Right lobe of liver (tissue), 4 donors: ENCODE data around the gene NFASC.

Experiments
- POLR2A ChIP-seq: fragments of 450-650 bp; IDR thresholded peaks from one replicate; pipeline ENCODE4 v1.6.1; 2017; ENCODE audit warnings: antibody characterized with exemption, mild to moderate bottlenecking
- TF ChIP-seq, protein P1 (sequence below), 4 donors: fragments of 200-600 bp in 3 of 4; fragments of 450-650 bp in 1 of 4; IDR thresholded peaks; one replicate each; pipeline versions ENCODE4 v1.5.1 to v1.8.0; 2016 to 2022; ENCODE audit warnings: antibody characterized with exemption in 4 of 4, mild to moderate bottlenecking in 2 of 4
- donor health status: DM: no; HTN: no; CAD: no.
- donor health status: DM: no; HTN: no; CAD: no.
- donor health status: DM: no; HTN: yes; CAD: no.

DNA sequence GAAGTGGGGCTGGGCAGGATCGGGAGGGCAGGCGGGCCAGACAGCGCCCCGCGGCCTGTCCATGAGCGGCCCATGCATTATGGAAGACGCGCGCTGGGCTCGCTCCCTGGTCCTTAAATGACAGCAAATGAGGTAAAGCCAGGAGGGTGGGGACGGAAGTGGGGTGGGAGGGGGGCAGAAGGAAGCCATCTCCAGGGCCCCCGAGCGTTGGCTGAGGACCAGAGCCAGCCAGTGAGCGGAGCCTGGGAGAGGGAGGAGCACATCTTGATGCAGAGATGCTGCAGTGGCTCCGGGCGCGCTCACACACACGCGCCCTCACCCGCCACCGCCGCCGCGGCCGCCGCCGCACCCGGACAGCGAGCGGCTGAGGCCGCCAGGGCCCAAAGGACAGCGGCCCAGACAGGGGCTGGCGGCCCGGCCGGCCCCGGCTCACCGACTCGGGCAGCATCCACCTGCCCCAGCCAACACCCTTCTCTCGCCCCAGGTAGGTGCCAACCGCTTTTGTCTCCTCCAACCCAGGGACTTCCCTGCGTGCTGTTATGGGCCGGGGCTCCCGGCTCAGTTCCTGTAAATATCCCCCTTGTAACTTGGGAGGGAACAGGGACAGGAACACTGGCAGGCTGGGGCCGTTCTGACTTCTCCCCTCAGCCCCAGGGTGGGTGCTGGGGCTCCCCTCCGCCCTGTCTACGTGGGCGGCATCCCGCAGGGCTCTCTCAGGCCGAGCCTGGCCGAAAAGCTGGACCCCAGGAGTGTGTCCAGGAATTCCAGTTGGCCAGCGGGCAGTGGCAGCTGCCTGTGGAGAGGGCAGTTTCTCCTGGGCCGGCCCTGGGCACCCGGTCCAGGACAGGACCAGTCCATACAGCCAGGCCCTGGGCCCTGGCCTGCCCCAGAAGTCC, 172.5 kb downstream of the NFASC start, which contains the start of gene CNTN2:
- TF ChIP-seq, protein P1, sequence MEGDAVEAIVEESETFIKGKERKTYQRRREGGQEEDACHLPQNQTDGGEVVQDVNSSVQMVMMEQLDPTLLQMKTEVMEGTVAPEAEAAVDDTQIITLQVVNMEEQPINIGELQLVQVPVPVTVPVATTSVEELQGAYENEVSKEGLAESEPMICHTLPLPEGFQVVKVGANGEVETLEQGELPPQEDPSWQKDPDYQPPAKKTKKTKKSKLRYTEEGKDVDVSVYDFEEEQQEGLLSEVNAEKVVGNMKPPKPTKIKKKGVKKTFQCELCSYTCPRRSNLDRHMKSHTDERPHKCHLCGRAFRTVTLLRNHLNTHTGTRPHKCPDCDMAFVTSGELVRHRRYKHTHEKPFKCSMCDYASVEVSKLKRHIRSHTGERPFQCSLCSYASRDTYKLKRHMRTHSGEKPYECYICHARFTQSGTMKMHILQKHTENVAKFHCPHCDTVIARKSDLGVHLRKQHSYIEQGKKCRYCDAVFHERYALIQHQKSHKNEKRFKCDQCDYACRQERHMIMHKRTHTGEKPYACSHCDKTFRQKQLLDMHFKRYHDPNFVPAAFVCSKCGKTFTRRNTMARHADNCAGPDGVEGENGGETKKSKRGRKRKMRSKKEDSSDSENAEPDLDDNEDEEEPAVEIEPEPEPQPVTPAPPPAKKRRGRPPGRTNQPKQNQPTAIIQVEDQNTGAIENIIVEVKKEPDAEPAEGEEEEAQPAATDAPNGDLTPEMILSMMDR (IDR thresholded peaks at IDR 0.05): no peak
- no peak for TF ChIP-seq POLR2A
